GM19099 (cell line): ENCODE measurements around the gene NAMPT.

Experiments
- POLR2A ChIP-seq: IDR thresholded peaks from 3 replicates; pipeline ENCODE4 v1.6.1; 2011; ENCODE audit warnings: low read depth; ENCODE audit not compliant: insufficient read length; ENCODE audit errors: extremely low read depth

The NAMPT gene

DNA sequence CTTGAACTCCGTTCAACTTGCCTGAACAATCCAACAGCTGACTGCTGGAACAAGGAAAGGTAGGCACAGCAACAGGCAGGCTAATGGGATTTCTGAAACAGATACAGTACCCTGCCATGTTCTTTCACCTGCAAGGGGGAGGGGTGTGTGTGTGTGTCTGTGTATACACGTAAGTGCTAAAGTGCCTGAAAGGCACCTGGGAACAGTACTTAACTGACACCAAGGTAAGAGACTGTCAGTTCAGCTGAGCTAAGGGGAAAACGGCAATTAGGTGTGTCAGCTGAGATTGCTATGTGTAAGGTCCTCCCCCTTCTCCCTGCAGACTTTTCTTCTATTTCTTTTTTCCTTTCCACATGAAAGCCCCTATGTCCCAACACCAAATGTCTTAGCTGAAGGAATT lies 27.0 kb downstream of the NAMPT start:
- no peak for TF ChIP-seq POLR2A

DNA sequence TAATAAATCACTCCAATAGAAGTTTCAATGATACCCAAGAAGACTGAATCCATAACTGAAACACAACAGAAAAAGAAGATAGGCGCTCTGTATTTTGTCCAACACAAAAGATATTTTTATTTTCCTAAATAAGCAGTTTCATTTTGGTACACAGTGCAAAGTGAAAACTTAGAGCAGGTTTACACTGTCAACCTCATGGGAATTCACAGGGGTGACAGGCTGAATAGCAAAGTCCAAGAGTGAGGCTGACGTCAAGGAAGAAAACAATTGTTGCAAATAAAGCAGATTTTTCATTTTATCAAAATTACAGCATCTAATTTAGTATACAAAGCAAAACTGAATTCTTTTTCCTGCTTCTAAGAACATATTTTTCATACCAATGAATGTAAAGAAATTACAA lies 28.6 kb downstream of the NAMPT start:
- TF ChIP-seq POLR2A: no peak

DNA sequence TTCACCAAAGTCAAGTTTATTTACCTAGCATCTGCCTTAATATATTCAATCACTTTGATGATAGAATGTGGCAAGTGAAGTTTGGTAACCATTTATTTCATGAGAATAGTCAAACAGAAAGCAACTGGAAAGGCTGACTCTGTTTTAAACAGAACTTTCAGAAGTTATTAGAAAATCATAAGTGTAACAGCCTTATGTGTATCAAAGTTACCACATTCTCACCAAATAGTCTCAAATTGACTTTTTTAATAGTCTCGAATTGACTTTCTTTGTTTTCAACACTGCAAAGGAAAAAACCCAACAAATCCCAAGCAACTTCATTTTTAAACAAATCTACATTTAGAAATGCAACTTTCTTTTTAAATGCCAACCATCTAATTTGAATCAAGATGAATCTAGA lies 29.5 kb downstream of the NAMPT start:
- TF ChIP-seq POLR2A: no peak

DNA sequence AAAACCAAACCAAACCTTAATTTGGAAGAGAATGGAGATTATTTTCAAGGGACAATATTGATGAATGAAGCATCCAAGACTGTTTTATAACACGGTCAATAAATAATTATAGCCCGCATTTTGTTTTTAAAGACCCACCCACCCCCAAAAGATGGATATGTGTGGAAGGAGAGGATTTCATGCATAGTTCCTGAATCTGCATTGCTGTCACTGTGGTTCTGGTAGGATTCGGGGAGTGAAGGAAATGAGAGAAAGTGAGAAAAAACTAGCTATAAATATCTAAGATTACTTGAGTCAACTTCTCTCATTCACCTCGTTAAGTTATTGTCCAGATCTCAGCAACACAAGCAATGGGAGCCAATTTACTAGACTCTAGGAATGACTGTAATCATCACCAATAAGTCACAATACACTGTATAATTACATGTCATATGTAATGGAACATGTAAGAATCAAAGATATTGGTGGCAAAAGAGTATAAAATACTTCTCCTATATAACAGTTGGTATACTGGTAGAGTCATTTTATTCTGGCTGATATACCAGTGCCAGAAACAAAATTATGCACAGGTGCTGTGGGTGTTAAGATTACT lies 30.2 kb downstream of the NAMPT start:
- TF ChIP-seq POLR2A: no peak

DNA sequence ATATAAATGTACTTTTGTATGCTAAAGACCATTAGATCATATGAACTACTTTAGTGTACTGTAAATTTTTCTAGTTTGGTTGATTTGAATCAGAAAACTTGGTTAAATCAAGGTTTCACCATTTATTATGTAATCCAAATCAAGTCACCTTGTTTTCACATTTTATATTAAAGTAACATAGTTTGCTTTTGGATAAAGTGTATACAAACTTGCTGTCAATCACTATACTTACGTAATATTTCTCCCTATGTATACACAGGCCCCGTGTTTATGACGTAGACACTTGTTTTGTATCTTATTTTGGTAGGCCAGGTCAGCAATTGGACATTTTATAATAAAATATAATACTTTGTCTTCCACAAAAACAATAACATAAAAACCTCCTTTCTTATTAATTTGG lies 32.2 kb downstream of the NAMPT start:
- no peak for TF ChIP-seq POLR2A

DNA sequence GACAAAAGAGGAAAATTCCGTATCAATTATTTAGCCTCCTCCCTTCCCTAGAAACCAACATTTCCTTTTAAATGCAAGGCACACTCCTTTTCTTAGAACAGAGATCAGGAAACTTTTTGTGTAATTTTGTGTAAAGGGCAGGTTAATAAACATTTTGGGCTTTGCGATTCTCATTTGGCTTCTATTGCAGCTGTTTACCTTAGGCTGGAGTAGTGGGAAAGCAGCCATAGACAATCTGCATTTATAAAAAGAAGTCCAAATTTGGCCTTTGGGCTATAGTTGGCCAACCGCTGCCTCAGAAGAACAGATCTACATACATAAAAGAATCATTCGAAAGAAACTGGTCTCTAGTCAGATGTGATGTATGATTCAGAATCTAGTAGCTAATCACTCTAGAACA lies 35.3 kb downstream of the NAMPT start:
- no peak for TF ChIP-seq POLR2A

DNA sequence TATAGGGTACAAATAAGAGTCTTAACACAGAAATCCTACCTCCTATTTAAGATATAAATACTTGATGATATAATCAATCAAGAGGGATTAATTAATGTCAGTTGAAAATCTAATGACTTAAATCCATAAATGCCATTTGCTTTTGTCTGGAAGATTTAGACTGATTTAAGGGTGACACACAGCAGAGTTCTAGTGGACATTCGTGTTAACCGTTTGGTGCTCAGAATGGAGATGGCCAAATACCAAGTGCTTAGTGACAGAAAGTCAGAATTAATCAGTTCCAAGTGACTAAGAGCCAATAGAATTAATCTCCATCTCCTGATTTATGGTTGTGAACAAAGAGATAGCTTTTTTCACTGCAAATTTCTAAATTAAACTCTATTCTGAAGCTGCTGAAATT lies 36.2 kb downstream of the NAMPT start:
- TF ChIP-seq POLR2A: no peak

DNA sequence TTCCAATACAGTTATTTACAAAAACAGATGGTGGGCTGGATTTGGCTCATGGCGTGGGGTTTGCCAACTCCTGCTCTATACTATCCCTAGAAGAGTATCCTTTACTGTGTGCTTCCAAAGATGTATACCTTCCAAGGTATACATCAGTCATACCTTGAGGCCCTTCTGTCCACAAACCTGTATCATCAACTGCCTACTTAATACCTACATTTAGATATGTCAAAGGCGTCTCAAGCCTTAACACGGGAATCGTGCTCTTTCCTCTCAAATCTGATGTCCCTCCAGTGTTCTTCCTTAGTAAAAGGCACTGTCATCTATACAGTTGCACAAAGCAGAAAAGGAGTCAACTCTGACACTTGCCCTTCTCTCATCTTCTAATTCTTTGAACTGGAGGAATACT lies 36.9 kb downstream of the NAMPT start:
- no peak for TF ChIP-seq POLR2A

DNA sequence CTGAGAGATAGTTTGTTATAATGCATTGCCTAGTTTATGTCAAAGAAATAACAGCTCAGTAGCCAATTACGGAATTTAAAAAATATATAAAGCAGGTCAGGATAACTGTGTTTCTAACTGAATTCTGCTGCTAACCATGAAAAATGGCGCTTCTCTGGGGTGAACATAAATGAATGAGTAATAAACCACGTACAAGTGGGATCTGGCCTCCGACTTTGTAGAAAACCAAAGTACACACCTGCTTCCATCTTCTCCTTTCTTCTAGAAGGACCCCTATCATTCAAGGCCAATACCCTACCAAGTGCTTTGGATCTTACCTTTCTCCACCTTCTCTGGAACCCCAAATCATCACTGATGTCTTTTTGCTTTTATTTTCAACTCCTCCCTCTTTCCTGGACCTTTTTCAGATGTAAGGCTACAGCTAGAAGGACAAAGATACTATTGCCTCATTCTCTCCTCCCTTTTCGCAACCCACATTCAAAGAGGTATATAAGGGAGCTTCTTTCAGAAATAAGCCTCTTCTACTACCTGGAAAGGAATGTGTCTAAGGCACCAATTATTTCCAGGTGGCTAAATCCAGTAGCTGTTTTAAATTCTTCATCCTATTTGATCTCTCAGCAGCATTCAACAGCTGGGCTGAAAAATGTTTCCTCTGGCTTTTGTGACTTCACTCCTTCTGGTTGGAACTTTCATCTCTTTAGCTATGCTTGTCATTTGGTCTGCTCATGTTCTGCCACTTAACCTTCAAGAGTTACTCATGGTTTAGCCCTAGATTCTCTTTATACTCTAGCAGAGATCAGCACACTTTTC lies 37.7 kb downstream of the NAMPT start:
- no peak for TF ChIP-seq POLR2A

DNA sequence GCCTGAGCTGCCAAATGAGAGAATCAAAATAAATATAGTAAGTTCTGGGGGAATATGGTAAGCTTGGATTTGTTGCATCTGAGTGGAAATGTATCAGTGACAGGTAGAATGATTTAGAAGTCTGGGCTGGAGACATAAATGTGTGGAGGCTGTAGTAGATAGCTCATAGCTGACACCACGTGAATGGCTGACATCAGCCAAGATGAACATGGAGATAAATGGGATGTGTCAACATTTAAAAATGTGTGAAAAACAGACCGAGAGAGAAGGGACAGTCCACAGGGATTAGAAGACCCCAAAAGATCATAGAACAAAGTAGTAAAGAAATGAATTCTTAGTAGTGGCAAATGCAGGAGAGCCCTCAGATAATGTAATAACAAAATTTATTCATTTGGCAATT lies 40.9 kb downstream of the NAMPT start:
- TF ChIP-seq POLR2A: no peak

DNA sequence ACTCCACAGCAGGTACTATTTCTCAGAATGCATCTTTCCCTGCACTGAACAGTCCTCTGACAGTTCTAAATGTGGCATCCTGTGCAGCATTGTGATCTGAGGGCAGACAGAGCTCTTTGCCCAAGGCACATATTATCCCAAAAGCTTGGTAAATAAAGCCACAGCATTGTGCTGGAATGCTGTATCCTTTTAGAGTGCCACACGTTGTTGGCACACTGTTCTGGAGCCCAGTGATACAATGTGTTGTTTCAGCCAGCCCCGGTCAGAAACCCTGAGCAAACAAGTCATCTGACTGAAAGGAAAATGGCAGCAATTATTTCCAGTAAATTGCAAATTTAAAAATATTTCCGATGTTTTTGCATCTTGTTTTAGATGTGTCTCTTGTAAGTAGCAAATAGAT lies 45.4 kb downstream of the NAMPT start:
- no peak for TF ChIP-seq POLR2A

DNA sequence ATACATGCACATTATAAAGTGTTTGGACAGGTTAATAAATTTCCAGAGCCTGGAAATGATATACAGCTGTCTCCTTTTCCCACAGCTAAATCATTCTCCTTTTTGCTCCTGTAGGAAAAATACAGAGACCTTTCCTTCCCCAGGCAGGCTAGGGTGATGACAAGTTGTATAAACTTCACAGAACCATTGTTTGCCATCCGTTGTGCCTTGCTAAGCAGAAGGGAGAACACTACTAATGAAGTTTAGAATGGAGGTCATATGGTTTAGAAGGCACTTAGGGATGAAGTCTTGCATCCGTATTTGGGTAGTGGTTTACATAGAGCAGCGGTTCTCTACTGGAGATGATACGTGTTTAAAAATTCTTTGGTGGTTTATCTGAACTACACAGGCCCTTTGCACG lies 46.0 kb downstream of the NAMPT start:
- TF ChIP-seq POLR2A: no peak

DNA sequence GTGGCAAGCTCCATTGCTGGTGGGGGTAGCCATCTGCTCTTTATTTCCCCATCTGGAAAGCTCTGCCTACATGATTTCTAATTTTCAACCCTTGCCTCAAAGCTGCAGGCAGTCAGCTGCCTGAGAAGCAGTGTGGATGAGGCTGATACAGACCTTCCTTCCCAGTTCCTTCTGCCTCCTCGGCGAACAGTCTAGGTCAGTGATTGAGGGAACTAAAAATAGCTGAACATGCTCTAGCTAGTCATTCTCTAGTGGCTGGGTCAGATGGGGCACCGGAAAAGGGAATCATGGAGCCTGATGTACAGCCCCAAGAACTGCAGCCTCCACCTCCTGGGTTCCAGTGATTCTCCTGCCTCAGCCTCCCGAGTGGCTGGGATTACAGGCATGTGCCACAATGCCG lies 48.7 kb downstream of the NAMPT start:
- TF ChIP-seq POLR2A: no peak

DNA sequence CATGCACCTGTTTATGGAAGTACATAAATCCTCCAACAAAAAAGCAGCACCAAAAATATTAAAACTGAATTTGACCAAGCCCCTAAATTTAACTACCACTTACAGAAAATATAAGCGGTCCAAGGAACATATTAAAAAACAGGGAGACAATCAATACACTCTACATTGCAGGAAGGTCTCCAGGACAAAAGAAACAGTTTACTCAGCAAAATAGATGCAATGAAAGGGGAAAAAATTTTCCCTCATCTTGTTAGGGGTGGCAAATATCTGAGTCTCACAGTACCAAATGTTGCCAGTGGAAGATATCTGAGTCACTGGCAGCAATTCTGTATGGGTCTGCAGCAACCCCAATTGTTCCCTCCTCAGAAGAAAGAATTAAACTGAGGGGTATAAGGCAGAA lies 50.4 kb downstream of the NAMPT start:
- no peak for TF ChIP-seq POLR2A

DNA sequence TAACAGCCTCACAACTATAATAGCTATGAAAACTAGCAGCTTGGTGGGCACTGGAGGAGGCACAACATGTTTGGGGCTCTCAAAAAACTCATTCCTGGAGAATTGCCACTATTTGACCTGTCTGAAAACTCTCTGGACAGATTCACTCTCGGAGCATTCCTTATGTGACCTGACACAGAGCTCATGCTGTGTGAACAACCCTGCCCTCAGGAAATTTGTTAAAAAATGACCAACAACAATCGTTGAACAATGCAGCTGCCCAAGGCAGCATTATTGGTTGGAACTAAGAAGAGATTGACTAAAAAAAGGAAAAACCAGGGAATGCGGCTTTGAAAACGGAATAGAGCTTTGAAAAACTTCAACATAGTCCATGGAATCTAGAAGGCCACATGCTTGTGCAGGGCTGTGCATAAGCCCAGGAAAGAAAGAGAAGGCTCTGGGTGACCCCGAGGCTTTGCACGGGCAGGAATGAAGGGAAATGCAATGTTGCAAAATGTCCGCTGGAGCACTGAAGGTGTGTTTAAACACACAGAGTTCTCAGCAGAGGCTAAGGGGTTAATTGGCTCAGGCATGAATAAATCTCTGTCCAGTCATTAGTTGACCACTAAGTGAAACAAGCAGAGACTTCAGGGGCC lies 52.8 kb downstream of the NAMPT start:
- TF ChIP-seq POLR2A: no peak

DNA sequence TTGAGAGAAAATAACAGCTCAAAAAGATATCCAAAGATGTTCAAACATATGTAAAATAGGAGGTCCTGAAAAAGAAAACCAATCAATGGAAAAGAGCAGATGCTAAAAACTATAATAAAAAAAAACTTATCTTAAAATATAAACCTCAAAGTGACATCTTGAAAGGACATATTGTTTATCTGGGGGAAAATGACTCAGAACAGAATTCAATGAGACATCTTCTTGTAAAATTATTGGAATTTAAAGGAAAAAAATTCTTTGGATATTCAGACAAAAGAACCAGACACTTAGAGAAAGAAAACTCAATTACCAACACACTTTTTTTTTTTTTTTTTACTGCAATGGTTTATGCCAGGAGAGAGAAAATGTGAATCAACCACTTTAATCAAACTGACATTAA lies 58.9 kb downstream of the NAMPT start:
- TF ChIP-seq POLR2A: no peak
